A549 (cell line): ENCODE measurements around the gene KIFC1.

Source experiments
- CEBPB ChIP-seq, 2 experiments: fragments of >200 bp in 1 of 2; sonication (Bioruptor Twin) in 1 of 2; formaldehyde crosslinking in 1 of 2; IDR thresholded peaks; 2 replicates each; pipeline ENCODE4 v1.6.1; 2012 to 2016
- HOXA7 ChIP-seq: fragments of 250-450 bp; sonication (Bioruptor Pico); IDR thresholded peaks from 2 replicates; pipeline ENCODE4 v1.5.0; 2020; ENCODE audit warnings: mild to moderate bottlenecking, moderate library complexity
- MAZ ChIP-seq: fragments of 150-350 bp; IDR thresholded peaks from 2 replicates; pipeline ENCODE4 v1.6.1; 2014; ENCODE audit warnings: antibody characterized with exemption, low read depth, low read length, borderline replicate concordance
- POLR2A ChIP-seq: IDR thresholded peaks from 2 replicates; pipeline ENCODE4 v1.6.1; 2012; ENCODE audit warnings: mild to moderate bottlenecking, low read length
- RFX5 ChIP-seq: fragments of 450-650 bp; IDR thresholded peaks from 2 replicates; pipeline ENCODE4 v1.7.1; 2014; ENCODE audit warnings: antibody characterized with exemption, mild to moderate bottlenecking, moderate library complexity
- SMC3 ChIP-seq: fragments of >200 bp; sonication (Bioruptor Twin); formaldehyde crosslinking; IDR thresholded peaks from 3 replicates; pipeline ENCODE4 v1.6.1; 2018; ENCODE audit warnings: inconsistent platforms
- ZFP36 ChIP-seq: fragments of 450-650 bp; IDR thresholded peaks from 2 replicates; pipeline ENCODE4 v1.6.1; 2014; ENCODE audit warnings: borderline replicate concordance; ENCODE audit not compliant: partially characterized antibody
- TF ChIP-seq, protein P1 (sequence below): fragments of 200-600 bp; sonication (generic); IDR thresholded peaks from 2 replicates; pipeline ENCODE4 v1.6.1; 2016; ENCODE audit warnings: antibody characterized with exemption, mild to moderate bottlenecking, moderate library complexity
- TF ChIP-seq, protein P2 (sequence below): fragments of >200 bp; sonication (Bioruptor Twin); formaldehyde crosslinking; IDR thresholded peaks from 3 replicates; pipeline ENCODE4 v1.5.1; 2016

DNA sequence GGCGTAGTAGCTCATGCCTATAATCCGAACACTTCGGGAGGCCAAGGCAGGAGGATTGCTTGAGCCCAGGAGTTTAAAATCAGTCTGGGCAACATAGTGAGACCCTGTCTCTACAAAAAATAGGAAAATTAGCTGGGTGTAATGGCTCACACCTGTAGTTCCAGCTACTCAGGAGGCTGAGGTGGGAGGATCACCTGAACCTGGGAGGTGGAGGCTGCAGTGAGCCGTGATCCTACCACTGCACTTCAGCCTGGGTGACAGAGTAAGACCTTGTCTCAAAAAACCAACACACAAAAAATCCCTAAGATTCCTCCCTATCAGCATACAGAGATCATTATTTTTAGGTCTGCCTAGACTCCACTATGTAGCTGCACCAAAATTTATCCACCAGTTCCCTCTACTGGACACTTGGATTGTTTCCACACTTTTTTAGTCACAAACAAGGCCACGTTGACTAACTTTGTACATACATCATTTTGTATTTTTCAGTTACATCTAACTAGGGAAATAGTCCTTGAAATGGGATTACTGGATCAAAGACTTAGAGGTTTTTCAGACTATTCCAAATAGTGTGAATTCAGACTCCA, 15.6 kb downstream of the KIFC1 start:
- TF ChIP-seq, protein P1, sequence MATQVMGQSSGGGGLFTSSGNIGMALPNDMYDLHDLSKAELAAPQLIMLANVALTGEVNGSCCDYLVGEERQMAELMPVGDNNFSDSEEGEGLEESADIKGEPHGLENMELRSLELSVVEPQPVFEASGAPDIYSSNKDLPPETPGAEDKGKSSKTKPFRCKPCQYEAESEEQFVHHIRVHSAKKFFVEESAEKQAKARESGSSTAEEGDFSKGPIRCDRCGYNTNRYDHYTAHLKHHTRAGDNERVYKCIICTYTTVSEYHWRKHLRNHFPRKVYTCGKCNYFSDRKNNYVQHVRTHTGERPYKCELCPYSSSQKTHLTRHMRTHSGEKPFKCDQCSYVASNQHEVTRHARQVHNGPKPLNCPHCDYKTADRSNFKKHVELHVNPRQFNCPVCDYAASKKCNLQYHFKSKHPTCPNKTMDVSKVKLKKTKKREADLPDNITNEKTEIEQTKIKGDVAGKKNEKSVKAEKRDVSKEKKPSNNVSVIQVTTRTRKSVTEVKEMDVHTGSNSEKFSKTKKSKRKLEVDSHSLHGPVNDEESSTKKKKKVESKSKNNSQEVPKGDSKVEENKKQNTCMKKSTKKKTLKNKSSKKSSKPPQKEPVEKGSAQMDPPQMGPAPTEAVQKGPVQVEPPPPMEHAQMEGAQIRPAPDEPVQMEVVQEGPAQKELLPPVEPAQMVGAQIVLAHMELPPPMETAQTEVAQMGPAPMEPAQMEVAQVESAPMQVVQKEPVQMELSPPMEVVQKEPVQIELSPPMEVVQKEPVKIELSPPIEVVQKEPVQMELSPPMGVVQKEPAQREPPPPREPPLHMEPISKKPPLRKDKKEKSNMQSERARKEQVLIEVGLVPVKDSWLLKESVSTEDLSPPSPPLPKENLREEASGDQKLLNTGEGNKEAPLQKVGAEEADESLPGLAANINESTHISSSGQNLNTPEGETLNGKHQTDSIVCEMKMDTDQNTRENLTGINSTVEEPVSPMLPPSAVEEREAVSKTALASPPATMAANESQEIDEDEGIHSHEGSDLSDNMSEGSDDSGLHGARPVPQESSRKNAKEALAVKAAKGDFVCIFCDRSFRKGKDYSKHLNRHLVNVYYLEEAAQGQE = no peak
- no peak for TF ChIP-seq RFX5
- TF ChIP-seq, protein P2, sequence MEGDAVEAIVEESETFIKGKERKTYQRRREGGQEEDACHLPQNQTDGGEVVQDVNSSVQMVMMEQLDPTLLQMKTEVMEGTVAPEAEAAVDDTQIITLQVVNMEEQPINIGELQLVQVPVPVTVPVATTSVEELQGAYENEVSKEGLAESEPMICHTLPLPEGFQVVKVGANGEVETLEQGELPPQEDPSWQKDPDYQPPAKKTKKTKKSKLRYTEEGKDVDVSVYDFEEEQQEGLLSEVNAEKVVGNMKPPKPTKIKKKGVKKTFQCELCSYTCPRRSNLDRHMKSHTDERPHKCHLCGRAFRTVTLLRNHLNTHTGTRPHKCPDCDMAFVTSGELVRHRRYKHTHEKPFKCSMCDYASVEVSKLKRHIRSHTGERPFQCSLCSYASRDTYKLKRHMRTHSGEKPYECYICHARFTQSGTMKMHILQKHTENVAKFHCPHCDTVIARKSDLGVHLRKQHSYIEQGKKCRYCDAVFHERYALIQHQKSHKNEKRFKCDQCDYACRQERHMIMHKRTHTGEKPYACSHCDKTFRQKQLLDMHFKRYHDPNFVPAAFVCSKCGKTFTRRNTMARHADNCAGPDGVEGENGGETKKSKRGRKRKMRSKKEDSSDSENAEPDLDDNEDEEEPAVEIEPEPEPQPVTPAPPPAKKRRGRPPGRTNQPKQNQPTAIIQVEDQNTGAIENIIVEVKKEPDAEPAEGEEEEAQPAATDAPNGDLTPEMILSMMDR = no peak; the same call in 1 of the 3 replicates
- no peak for TF ChIP-seq POLR2A
- no peak for TF ChIP-seq ZFP36
- no peak for TF ChIP-seq MAZ
- no peak for TF ChIP-seq HOXA7 (CRISPR knock-in tag)
- no peak for TF ChIP-seq SMC3
- no peak for TF ChIP-seq CEBPB (IDR thresholded peaks at IDR 0.05)
